CD14-positive monocyte (primary cell): ENCODE results near the gene CST3. TPM values are rescaled to one million over a fixed set of nuclear protein-coding genes. Genes with fewer than 3 reads are reported as not detected.

Source experiments
- DNase-seq, 3 donors: peaks; one replicate each; pipeline ENCODE4 v3.0.0-alpha.2; 2011 to 2022
- H2AFZ ChIP-seq: 2 replicates; pipeline ENCODE4 v1.6.0; 2012; ENCODE audit warnings: mild to moderate bottlenecking, low read depth, low read length, inconsistent platforms; ENCODE audit not compliant: insufficient read depth, poor library complexity, severe bottlenecking
- H3K27ac ChIP-seq, 2 donors: 1 replicate in 1 of 2; 2 replicates in 1 of 2; pipeline ENCODE4 v1.5.1; 2012 to 2013; ENCODE audit warnings: low read length in 2 of 2, control low read depth in 1 of 2, inconsistent platforms in 1 of 2, low read depth in 1 of 2, mild to moderate bottlenecking in 1 of 2
- H3K27me3 ChIP-seq, 2 donors: one replicate each; pipeline versions ENCODE4 v1.6.0 to v1.6.1; 2011 to 2013; ENCODE audit warnings: low read length in 2 of 2; ENCODE audit not compliant: control insufficient read depth in 2 of 2, insufficient read depth in 2 of 2
- H3K36me3 ChIP-seq, 2 donors: replicated peaks in 1 of 2; 1 replicate in 1 of 2; 2 replicates in 1 of 2; pipeline versions ENCODE4 v1.5.1 to v1.6.1; 2012 to 2013; ENCODE audit warnings: low read length in 2 of 2, control low read depth in 1 of 2, inconsistent platforms in 1 of 2, mild to moderate bottlenecking in 1 of 2; ENCODE audit not compliant: insufficient read depth in 2 of 2, control insufficient read depth in 1 of 2
- H3K4me1 ChIP-seq, 2 donors: 1 replicate in 1 of 2; 2 replicates in 1 of 2; pipeline versions ENCODE4 v1.5.1 to v1.6.1; 2012 to 2013; ENCODE audit warnings: low read length in 2 of 2, control low read depth in 1 of 2, inconsistent platforms in 1 of 2, mild to moderate bottlenecking in 1 of 2, moderate library complexity in 1 of 2; ENCODE audit not compliant: insufficient read depth in 2 of 2, control insufficient read depth in 1 of 2
- H3K4me2 ChIP-seq: replicated peaks from 2 replicates; pipeline ENCODE3; 2012; ENCODE audit warnings: low read length, moderate library complexity, mild to moderate bottlenecking; ENCODE audit not compliant: poor library complexity, severe bottlenecking; ENCODE audit errors: extremely low read depth
- H3K4me3 ChIP-seq, 3 experiments: fragments of 200-600 bp in 1 of 3; sonication (generic) in 1 of 3; replicated peaks in 1 of 3; 1 replicate in 2 of 3; 2 replicates in 1 of 3; pipeline ENCODE4 v1.5.1; 2011 to 2013; ENCODE audit warnings: low read length in 3 of 3, mild to moderate bottlenecking in 3 of 3, control low read depth in 2 of 3, low read depth in 2 of 3, inconsistent platforms in 1 of 3, moderate library complexity in 1 of 3
- H3K79me2 ChIP-seq: 2 replicates; pipeline ENCODE4 v1.6.0; 2012; ENCODE audit warnings: mild to moderate bottlenecking, control low read depth, inconsistent platforms, low read length, moderate library complexity; ENCODE audit not compliant: insufficient read depth
- H3K9ac ChIP-seq: 2 replicates; pipeline ENCODE4 v1.6.0; 2017; ENCODE audit warnings: low read length, mild to moderate bottlenecking; ENCODE audit not compliant: insufficient read depth, poor library complexity, severe bottlenecking
- H3K9me3 ChIP-seq, 2 donors: replicated peaks in 1 of 2; 1 replicate in 1 of 2; 2 replicates in 1 of 2; pipeline versions ENCODE4 v1.5.1 to v1.6.1; 2012 to 2013; ENCODE audit warnings: low read length in 2 of 2, control low read depth in 1 of 2; ENCODE audit not compliant: control insufficient read depth in 1 of 2, insufficient read depth in 1 of 2
- H4K20me1 ChIP-seq: 2 replicates; pipeline ENCODE4 v1.6.0; 2012; ENCODE audit warnings: mild to moderate bottlenecking, low read length, control low read depth, moderate library complexity; ENCODE audit not compliant: insufficient read depth
- H3K27ac Mint-ChIP-seq, 7 donors: one replicate each; pipeline ENCODE4 v1.8.0; 2020; ENCODE audit warnings: mild to moderate bottlenecking in 7 of 7, mixed read lengths in 7 of 7, moderate library complexity in 6 of 7, inconsistent platforms in 2 of 7
- H3K27me3 Mint-ChIP-seq, 3 donors: one replicate each; pipeline ENCODE4 v1.8.0; 2021 to 2022; ENCODE audit warnings: low read depth in 3 of 3, mild to moderate bottlenecking in 3 of 3, mixed read lengths in 3 of 3, moderate library complexity in 3 of 3, inconsistent platforms in 1 of 3
- H3K36me3 Mint-ChIP-seq, 2 donors: one replicate each; pipeline ENCODE4 v1.8.0; 2020; ENCODE audit warnings: mixed read lengths in 2 of 2, inconsistent platforms in 1 of 2, mild to moderate bottlenecking in 1 of 2
- H3K4me1 Mint-ChIP-seq: one replicate; pipeline ENCODE4 v1.8.0; 2020; ENCODE audit warnings: mild to moderate bottlenecking, mixed read lengths
- H3K4me3 Mint-ChIP-seq, 2 donors: one replicate each; pipeline ENCODE4 v1.8.0; 2020; ENCODE audit warnings: mild to moderate bottlenecking in 2 of 2, mixed read lengths in 2 of 2, moderate library complexity in 1 of 2
- H3K9me3 Mint-ChIP-seq, 7 donors: one replicate each; pipeline ENCODE4 v1.8.0; 2020 to 2022; ENCODE audit warnings: mixed read lengths in 7 of 7, mild to moderate bottlenecking in 6 of 7, moderate library complexity in 6 of 7, inconsistent platforms in 2 of 7
- CTCF ChIP-seq: fragments of 200-600 bp; IDR thresholded peaks from one replicate; pipeline ENCODE4 v1.8.0; 2022; ENCODE audit warnings: antibody characterized with exemption, mild to moderate bottlenecking
- WGBS: methylation state at CpG from one replicate; pipeline ENCODE4 v1.1.5; 2013; ENCODE audit warnings: missing lambda C conversion rate; ENCODE audit not compliant: insufficient coverage; 5-methylcytosine and 5-hydroxymethylcytosine counted together
- intact Hi-C, 2 donors: fragments of 100-400 bp; cut with micrococcal nuclease; formaldehyde crosslinking; loops; one replicate each; pipeline versions ENCODE4 v1.15.0 to v1.15.1; 2023
- polyA plus RNA-seq, 3 donors: library from polyadenylated mRNA; depleted of rRNA in 1 of 3; unstranded in 2 of 3; stranded (reverse) in 1 of 3; fragments of 300-500 nt in 2 of 3; fragments of >200 nt in 1 of 3; fragmentation: Illumina TruSeq in 2 of 3; gene quantifications; 1 replicate in 2 of 3; 2 replicates in 1 of 3; pipeline ENCODE4 v1.2.3, GENCODE V29; 2012 to 2021

The CST3 gene
- polyA plus RNA-seq, 3 donors = 1,459 to 3,222 (median 2,657) TPM

- peaks cover 4% of the 10 kb centered on the region for H4K20me1 ChIP-seq
- no peak overlapping the region for H3K9ac ChIP-seq
- DNase-seq = peak in 1 of 3 donors; percentile 47
- H3K4me1 ChIP-seq = peaks cover 46 to 51% of the 10 kb centered on the region in 2 donors
- no peaks in the 10 kb centered on the region for H3K9me3 ChIP-seq
- Mint-ChIP-seq H3K27me3 (peaks cover 0 to 3% (median 2%) of the 10 kb centered on the region in 3 donors), H3K4me1 (peaks cover 65% of the 10 kb centered on the region), H3K4me3 (no peak overlapping the region), H3K36me3 (peaks cover 15 to 28% of the 10 kb centered on the region in 2 donors), H3K9me3 (no peaks in the 10 kb centered on the region), H3K27ac (peak overlapping the region in 3 of 7 donors; percentile 3 to 61 (median 9))
- H3K4me3 ChIP-seq = no peak overlapping the region
- no peak overlapping the region for H3K4me2 ChIP-seq
- H2AFZ ChIP-seq = no peak overlapping the region
- intact Hi-C loops = no loop called here
- H3K36me3 ChIP-seq = peaks cover 0 to under 1% of the 10 kb centered on the region in 2 donors
- no peaks in the 10 kb centered on the region for H3K27me3 ChIP-seq
- no peak for TF ChIP-seq CTCF
- no peak overlapping the region for H3K27ac ChIP-seq
- WGBS = 87% methylated on average over 3 of the region's 4 CpGs
- no peaks in the 10 kb centered on the region for H3K79me2 ChIP-seq
Measured at GRCh38 chr20:23626040-23626620, 11.6 kb downstream of the CST3 start.

GRCh38 chr20:23625236-23625964 is 12.4 kb downstream of the CST3 start:
- Mint-ChIP-seq H3K4me1 (peaks cover 62% of the 10 kb centered on the region), H3K27ac (peak overlapping the region in 2 of 7 donors; percentile 3 to 61), H3K9me3 (no peaks in the 10 kb centered on the region), H3K36me3 (peaks cover 13 to 25% of the 10 kb centered on the region in 2 donors), H3K27me3 (peaks cover 2 to 3% (median 2%) of the 10 kb centered on the region in 3 donors), H3K4me3 (no peak overlapping the region)
- no peak overlapping the region for H3K27ac ChIP-seq
- TF ChIP-seq CTCF = no peak
- H3K4me2 ChIP-seq = no peak overlapping the region
- no peak overlapping the region for H2AFZ ChIP-seq
- H3K27me3 ChIP-seq = no peaks in the 10 kb centered on the region
- peaks cover 44 to 49% of the 10 kb centered on the region in 2 donors for H3K4me1 ChIP-seq
- 63% methylated on average over 6 of the region's 9 CpGs for WGBS
- no peak overlapping the region for H3K9ac ChIP-seq
- H3K9me3 ChIP-seq = no peaks in the 10 kb centered on the region
- intact Hi-C loops = no loop called here
- H3K79me2 ChIP-seq = no peaks in the 10 kb centered on the region
- peaks cover 3% of the 10 kb centered on the region for H4K20me1 ChIP-seq
- H3K36me3 ChIP-seq = no peaks in the 10 kb centered on the region
- no peak for DNase-seq
- no peak overlapping the region for H3K4me3 ChIP-seq
